ENCODE measurements around the gene SMPD1. TPM values are rescaled to one million over a fixed set of nuclear protein-coding genes. Genes with fewer than 3 reads are reported as not detected.

The SMPD1 gene
- polyA plus RNA-seq (ENCODE audit: insufficient read length): 34.1 TPM
- long read RNA-seq, donor 1, transcript SMPD1-201 (6 exons, 2,452 nt): major isoform, 15 of 21 reads
- long read RNA-seq, donor 1, partial matches to known transcripts: 5 of 21 reads
- long read RNA-seq, donor 1, other reads (novel, unspliced or antisense): 0 of 21 reads
- long read RNA-seq, donor 2, transcript SMPD1-201 (6 exons, 2,452 nt): major isoform, 12 of 12 reads
- long read RNA-seq, donor 2, partial matches to known transcripts: 0 of 12 reads
- long read RNA-seq, donor 2, other reads (novel, unspliced or antisense): 0 of 12 reads
- long read RNA-seq, donor 3, transcript SMPD1-201 (6 exons, 2,452 nt): major isoform, 7 of 26 reads
- long read RNA-seq, donor 3, partial matches to known transcripts: 16 of 26 reads
- long read RNA-seq, donor 3, other reads (novel, unspliced or antisense): 0 of 26 reads
- long read RNA-seq, donor 4: 0 reads
- long read RNA-seq, donor 5, transcript SMPD1-201 (6 exons, 2,452 nt): major isoform, 9 of 12 reads
- long read RNA-seq, donor 5, partial matches to known transcripts: 0 of 12 reads
- long read RNA-seq, donor 5, other reads (novel, unspliced or antisense): 0 of 12 reads
- long read RNA-seq, donor 6, transcript SMPD1-201 (6 exons, 2,452 nt): major isoform, 6 of 21 reads
- long read RNA-seq, donor 6, partial matches to known transcripts: 15 of 21 reads
- long read RNA-seq, donor 6, other reads (novel, unspliced or antisense): 0 of 21 reads
- long read RNA-seq, donor 7, transcript SMPD1-201 (6 exons, 2,452 nt): major isoform, 10 of 12 reads
- long read RNA-seq, donor 7, partial matches to known transcripts: 0 of 12 reads
- long read RNA-seq, donor 7, other reads (novel, unspliced or antisense): 0 of 12 reads
- long read RNA-seq, donor 8, partial matches to known transcripts: 0 of 3 reads
- long read RNA-seq, donor 8, other reads (novel, unspliced or antisense): 0 of 3 reads

DNA sequence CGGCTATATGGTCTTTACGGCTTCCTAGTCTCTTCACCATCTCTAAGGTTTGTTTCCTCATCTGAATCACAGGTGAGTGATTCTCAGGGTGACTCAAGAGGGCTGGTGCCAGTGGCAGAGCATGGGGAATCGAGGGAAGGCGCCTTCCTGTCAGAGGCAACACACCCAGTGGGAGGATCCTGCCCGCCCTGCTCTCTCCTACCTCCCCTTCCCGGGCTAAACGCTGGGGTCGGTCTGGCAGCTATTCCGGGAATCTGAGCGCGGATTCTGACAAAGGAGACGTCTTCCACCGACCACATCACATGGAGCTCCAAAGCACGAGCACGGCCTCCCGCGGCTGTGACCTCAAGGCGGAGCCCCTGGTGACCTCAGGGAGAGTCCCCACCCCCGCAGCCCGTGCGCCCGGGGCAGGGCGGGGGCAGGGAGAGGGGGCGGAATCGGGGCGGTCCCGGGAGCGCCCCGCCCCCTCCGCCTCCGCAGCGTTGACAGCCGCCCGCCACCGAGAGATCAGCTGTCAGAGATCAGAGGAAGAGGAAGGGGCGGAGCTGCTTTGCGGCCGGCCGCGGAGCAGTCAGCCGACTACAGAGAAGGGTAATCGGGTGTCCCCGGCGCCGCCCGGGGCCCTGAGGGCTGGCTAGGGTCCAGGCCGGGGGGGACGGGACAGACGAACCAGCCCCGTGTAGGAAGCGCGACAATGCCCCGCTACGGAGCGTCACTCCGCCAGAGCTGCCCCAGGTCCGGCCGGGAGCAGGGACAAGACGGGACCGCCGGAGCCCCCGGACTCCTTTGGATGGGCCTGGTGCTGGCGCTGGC is at the start of gene SMPD1:
TSS of gene SMPD1 (plus strand) at position 570 of the 813 bp plus-strand sequence. CDS start at position 695, 125 bp downstream.
- DNase-seq: peak; percentile 81

DNA sequence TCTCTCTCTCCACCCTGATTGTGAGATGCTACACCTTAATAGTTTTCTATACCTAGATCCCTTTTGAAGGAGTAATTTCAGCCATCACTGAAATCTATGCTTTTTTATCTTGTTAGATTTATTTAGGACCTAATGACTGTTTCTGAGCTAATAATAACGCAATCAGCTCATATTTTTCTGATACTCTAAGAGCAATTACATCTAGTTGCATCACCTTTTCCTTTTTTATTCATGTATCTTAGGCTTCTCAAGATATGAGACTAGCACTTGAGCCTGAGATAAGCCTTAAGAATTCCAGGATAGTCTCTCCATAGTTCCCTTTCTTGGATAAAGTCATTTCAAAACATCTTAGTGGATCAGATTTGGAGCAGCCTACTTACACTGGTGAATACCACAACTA is 44.9 kb upstream of the SMPD1 start:
- DNase-seq: no peak

DNA sequence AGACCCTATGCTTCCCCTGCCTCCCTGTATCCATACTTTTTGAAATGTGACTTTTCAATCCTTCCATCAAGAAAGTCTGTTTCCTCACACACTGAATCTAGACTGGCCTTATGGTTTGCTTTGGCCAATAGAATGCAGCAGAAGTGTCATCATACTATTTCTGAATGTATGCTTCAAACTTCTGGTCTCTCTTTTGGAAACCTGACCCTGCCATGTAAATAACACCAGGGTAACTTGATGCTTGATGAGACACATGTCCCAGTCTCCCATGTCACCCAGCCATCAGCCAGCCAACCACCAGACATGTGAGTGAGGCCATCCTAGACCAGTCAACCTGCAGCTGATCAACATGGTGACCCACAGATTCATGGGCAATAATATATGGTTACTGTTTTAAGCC is 40.2 kb upstream of the SMPD1 start:
- no peak for DNase-seq

DNA sequence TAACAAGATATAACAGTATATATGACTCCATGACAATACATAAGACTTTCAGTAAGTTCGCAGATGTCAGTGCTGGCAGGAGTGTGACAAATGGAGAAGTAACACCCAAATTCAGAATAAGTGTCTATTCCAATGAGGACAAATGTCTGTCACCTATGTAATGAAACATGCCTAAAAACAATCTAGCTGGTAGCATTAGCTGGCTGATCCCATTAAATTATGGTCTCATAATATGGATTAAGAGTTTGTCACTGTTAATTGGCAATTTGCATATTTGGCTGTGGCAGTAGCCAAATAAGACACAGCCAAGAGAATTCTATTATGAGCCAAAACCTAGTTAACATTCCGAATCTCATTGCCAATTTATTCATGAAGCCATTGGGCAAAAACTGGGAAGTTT is 39.8 kb upstream of the SMPD1 start:
- no peak for DNase-seq

DNA sequence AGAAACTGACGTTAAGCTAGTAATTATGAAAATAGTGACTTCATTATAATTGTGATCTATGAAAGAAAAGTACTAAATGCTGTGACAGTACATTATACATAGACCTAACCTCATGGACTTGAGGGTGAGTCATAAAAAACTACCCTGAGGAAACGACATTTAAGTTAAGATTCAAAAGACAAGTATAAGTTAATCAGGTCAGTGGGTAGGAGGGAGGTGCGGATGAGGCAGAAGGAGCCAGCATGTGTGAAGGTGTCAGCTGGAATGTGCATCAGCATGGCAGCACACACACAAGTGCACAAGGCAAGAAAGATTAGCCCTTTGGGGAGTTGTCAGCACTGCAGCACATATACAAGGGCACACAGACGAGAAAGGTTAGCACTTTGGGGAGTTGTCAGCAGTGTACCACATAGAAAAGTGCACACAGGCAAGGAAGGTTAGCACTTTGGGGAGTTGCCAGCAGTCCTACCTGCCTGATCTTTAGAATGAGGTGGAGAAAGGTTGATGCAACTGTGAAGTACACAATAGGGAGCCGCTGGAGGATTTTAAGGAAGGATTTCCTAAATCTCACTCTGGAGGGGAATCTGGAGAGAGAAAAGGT is 38.4 kb upstream of the SMPD1 start:
- no peak for DNase-seq

DNA sequence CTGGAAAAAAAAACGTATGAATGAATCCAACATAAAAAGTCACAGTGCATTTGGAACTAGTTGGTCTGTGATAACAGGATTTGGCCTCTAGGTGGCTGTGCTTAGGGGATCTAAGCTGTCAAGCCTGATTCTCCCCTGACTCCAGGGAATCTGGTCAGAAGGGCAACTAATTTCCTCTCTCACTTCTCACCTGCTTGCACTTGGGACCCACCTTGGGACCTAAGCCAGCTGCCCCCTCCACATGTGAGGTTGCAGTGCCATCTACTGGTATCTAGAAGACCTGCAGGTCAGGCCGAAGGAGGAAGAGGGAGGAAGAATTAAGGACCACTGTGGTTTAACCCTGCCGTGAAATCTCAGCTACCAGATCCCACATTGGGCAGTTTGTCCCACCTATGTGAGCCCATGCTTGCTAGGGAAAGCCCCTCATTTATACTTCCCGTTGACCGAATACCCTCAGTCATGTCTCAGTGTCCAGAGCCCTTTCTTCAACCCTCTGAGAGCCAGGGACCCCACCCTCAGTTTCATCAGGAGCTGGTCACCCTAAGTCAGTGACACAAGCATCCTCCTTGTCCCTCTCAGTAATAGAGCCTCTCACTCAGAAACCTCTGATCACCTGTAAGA is 36.8 kb upstream of the SMPD1 start:
- peak; percentile 56 for DNase-seq

DNA sequence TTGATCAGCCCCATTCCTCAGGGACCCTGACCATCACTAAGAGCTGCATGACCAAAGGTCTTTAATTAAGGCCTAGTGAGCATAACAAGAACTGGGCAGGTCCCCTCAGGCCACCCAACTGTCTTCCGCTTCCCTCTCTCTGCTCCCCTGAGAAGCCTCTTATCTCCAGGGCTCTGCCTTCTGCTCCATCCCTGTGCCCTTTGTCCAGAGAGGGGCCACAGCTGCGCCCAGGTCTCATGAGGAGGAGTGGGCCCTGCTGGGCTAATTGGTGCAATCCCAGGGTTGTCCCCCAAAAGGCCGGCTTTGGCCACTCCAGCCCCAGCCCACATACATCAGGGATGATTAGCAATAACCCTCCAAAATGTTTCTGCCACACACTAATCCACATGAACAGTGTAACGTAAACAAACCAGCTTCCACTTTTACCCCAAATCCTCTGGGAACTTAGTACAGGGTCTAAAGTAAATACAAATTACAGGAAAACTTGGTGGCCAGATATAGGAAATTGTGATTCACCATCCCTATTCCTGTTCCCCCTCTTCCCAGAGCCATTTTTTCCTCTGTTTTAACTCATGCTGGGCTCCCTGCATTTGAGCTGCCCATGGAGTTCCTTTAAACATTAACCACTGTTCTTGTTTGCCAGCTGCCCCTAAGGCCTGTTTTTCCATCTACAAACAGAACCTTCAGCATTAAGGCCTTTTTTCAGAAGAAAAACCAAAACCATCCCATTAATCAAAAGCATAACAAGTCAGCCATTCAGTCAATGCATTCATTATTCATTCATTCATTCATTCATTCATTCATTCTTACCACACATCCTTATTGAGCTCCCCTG is 35.4 kb upstream of the SMPD1 start:
- DNase-seq: no peak

DNA sequence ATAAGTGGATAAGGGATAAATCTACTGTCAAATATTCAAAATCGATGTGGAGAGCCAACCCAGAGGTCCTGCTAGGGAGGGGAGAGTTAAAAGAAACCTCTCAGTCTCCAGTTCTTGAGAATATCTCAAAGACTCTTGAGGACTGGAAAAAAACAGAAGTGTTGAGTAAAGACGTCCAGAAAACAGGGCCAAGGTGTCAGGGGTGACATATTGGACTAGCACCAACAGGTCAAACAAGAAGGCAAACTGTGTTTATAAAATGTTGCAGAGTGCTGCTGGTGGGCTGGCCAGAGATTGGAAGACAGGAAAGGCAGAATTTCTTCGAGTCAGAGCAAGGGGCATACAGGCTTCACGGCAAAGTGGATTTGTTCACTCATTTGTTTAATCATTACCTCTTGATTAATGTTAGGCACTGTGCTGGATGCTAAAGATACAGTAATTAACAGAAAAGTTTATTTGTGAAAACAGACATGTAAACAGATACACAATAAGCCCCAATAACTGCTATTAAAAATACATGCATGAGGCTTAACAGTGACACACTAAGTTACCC is 33.7 kb upstream of the SMPD1 start:
- no peak for DNase-seq

DNA sequence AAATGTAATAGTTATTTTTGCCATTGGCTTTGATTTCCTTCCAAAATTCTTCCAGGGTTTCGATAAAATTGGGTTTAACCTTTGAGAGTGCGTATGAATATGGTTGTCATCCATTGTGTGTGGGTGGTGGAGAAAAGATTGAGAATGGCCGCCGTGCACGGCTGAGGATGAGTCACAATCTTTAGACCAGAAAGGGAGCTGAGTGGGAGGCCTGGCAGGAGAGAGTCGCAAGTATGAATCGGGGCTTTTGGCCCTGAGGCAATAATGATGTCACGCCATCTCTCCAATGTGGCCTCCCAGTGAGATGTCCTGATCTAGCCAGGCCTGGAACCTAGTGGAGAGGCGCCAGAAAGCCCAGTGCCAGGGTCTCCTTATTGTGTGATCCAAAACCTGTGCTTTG is 33.1 kb upstream of the SMPD1 start:
- no peak for DNase-seq

DNA sequence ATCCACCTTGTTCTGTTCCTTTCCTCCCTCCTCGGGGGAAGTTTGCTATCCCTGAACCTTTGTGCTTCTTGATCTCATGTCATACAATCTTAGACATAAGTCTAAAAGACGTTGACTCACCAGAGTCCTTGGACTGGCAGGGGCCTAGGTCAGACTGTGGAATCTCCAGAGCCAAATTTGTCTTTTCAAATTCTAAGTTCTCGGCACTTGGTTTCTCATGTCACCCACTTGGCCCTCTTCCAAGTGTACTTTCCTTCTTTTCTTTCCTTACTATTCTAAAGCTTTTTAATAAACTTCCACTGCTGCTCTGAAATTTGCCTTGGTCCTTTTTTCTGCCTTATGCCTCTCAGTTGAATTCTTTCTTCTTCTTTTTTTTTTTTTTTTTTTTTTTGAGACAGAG is 30.1 kb upstream of the SMPD1 start:
- DNase-seq: no peak

DNA sequence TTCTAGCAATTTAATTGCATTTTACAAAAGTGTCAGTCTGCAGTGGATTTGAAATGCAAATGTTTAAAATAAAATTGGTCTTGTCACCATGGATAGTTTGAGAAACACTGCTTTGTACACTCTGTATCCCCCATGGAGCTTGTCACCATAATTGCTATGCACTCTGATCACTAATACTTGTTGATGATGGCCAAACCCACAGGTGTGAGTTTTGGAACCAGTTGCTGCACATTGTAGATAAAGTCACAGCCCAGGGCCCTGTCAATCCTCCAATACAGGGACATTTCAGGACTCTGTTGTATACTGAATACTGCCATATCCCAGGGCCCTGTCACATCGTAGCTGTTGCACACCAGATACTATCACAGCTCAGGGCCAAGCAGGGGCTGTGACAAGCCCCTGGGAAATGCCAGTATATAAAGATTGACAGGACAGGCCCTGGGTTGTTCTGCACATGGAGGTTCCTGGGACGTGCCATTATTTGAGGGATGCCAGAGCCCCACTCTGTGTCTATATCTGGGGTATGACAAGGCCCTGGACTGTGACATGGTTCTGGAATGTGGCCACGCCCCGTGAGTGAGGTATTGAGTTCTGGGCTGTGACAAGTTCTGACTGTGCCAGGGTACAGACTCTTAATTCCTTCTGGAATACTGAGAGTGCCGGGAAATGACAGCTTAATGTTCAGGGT is 27.9 kb upstream of the SMPD1 start:
- DNase-seq: no peak

DNA sequence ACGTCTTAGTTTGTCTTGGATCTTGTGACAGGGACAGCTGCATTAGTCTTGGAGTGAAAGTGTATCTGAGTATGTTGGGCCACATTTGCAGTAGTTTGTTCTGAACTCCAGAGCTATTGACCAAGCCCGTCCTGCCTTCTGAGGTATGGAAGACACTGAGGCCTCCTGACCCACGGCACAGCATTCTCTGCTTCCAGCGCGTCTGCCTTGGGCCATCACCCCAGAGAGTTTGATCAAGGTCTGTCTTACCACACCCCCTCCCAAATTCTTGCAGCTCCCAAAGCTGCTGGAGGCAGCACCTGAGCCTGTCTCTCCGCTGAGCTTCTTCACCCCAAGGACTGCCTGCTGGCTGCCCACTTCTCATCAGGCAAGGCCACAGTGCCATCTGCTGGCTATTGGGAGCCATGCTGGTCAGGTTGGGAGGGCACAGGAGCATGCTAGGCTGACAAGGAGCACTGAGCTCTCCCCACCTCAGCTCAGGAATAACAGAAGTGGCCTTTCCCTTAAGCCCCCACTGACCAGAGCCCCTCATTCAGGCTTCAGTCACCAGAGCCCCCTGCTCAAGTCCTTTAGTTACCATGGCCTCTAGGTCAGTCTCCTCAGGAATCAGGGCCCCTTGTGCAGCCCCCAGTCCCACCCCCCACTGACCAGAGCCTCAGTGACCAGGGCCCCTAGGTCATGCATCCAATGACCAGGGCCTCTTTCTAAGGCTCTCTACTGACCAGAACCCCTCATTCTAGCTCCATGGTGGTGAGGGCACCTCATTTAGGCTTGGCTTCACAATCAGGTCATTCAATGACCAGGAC is 27.2 kb upstream of the SMPD1 start:
- peak; percentile 69 for DNase-seq

DNA sequence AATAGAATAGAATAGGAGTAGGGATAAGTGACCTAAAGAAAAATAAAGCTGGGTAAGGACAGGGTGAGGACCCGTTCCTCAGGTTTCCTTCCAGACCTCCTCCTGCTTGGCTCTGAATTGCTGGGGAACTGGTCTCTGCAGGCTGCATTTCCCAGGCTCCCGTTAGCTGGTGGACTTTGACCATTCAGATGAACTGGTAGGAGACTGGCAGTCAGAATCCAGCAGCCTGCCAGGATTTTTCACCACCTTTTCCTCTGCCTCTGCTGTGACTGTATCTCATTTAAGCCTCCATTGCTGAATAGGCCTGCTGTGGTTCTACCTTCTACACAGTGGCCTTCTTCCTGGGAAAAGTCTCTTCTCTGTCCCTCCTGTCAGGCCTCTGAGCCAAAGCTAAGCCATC is 24.6 kb upstream of the SMPD1 start:
- DNase-seq: no peak

DNA sequence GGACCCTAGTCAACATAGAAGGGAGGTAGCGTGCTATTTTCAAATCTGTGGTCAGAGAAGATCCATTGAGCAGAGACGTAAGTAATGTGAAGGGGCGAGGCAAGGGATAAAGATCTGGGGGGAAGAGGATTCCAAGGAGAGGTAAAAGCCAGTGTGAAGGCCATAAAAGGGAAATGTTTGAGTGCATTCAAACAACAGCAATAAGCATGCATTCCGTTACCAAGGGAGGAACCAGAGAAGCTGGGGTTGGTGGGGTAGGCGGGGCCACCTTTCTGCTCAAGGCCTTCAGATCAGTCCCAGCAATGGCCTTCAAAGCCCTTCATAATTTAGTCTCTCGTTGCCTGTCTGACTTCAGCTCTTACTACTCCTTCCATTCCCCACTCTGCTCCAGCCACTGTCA is 18.4 kb upstream of the SMPD1 start:
- DNase-seq: no peak

DNA sequence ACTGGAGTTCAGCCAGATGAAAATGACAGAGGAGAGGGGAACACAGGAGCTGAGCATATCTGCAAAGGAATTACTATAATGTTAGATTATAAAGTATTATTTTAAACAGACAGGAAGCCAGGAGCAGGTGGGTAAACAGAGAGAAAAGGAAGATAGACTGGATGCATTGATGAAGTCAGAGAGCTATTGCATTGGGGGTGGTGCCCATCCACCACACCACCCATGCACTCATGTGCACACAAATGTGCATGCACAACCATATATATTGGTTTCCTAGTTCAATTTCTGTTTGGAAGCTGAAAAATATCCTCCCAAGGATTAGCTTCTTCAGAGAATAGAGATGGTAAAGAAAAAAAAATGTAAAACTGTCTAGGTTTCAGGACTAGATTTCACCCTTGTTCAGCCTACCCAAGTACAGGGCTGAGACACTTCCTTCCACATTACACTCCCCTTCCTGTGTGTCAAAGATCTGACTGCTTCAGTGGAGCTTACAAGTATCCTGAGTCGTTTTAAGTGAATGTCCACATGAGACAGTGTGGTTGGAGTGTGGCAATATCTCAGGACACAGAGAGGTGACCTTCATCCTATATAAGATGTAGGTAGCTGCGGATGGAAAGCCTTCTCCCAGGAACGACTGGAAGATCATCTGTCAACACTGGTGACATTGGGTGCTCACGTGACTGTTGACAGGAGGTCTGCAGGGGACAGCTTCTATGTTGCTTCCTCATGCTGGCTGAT is 12.2 kb upstream of the SMPD1 start:
- no peak for DNase-seq

DNA sequence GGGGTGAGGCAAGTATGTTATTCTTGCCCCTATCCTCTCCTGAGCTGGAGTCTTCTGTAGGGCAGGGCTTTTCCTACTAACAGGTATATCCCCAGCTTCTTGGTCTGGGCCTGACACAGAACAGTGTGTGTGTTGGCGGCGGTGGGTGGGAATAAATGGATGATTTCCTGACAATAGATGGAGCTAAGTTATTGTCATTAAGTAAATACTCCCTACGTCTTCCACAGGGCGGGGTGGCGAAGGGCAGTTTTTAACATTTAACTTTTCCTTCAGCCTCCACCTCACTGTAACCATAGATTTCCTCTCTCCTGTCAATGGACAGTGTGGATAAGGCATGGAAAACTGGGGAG is 11.7 kb upstream of the SMPD1 start:
- no peak for DNase-seq

DNA sequence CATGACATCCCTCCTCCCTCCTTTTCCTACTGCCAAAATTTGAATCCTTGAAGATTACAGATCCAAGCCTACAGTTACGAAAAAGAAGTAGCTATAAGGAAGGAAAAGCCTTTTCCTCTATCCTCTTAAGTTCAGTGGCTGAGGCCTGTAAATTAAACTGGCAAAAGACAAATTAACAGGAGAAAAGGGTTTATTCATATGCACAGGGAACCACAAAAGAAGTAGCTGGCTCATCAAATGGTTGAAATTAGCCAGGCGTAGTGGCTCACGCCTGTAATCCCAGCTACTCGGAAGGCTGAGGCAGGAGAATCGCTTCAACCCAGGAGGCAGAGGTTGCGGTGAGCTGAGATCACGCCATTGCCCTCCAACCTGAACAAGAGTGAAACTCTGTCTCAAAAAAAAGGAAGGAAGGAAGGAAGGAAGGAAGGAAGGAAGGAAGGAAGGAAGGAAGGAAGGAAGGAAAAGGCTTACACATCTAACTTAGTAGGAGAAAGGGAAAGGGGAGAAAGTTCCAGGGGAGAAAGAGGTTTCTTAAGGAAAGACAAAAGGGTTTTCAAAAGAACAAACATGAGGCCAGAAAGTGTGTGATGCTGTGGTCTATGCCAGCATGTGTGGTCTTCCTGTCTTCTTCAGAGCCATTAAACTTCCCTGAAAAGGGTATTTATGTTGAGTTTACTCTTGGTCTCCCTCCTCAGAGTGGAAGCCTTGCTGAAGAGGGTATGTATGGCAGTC is 5.1 kb upstream of the SMPD1 start:
- DNase-seq: no peak
